GM23338 (cell line): Measurements from ENCODE around the gene PPP2R2B. TPM values are rescaled to one million over a fixed set of nuclear protein-coding genes. Genes with fewer than 3 reads are reported as not detected.

Experiments
- ATAC-seq: fragments of 200-7000 bp; cut with Tn5 transposase; 3 replicates; pipeline ENCODE4 v1.9.1; 2020
- DNase-seq: peaks from one replicate; pipeline ENCODE4 v3.0.0-alpha.2; 2015; ENCODE audit warnings: low spot score
- H2AFZ ChIP-seq: fragments of 200-600 bp; sonication (generic); 2 replicates; pipeline ENCODE4 v1.8.0; 2016; ENCODE audit warnings: antibody characterized with exemption, mild to moderate bottlenecking, moderate library complexity
- H3F3A ChIP-seq: fragments of 200-600 bp; sonication (generic); replicated peaks from 2 replicates; pipeline ENCODE4 v1.8.0; 2017; ENCODE audit warnings: antibody characterized with exemption, mixed run types, low read depth
- H3K27ac ChIP-seq: fragments of 200-600 bp; sonication (generic); 2 replicates; pipeline ENCODE4 v1.6.1; 2016; ENCODE audit warnings: low read depth
- H3K27me3 ChIP-seq: fragments of 200-600 bp; sonication (generic); 2 replicates; pipeline ENCODE4 v1.8.0; 2016; ENCODE audit warnings: mild to moderate bottlenecking, mixed run types, moderate library complexity; ENCODE audit not compliant: insufficient read depth
- H3K36me3 ChIP-seq: fragments of 200-600 bp; sonication (generic); 2 replicates; pipeline ENCODE4 v1.8.0; 2016; ENCODE audit warnings: mild to moderate bottlenecking; ENCODE audit not compliant: insufficient read depth
- H3K4me1 ChIP-seq: fragments of 200-600 bp; sonication (generic); 2 replicates; pipeline ENCODE4 v1.8.0; 2016; ENCODE audit warnings: mild to moderate bottlenecking, moderate library complexity; ENCODE audit not compliant: insufficient read depth
- H3K4me2 ChIP-seq: fragments of 200-600 bp; sonication (generic); 2 replicates; pipeline ENCODE4 v1.7.1; 2017; ENCODE audit warnings: mixed run types
- H3K4me3 ChIP-seq: fragments of 200-600 bp; sonication (generic); 2 replicates; pipeline ENCODE4 v1.6.1; 2016; ENCODE audit warnings: mixed run types
- H3K79me2 ChIP-seq: fragments of 200-600 bp; sonication (generic); replicated peaks from 2 replicates; pipeline ENCODE4 v1.8.0; 2017; ENCODE audit warnings: mild to moderate bottlenecking; ENCODE audit not compliant: insufficient read depth
- H3K9me2 ChIP-seq: fragments of 200-600 bp; sonication (generic); 2 replicates; pipeline ENCODE4 v1.8.0; 2017; ENCODE audit not compliant: insufficient read depth
- H4K20me1 ChIP-seq: fragments of 200-600 bp; sonication (generic); replicated peaks from 2 replicates; pipeline ENCODE4 v1.8.0; 2017; ENCODE audit warnings: mild to moderate bottlenecking; ENCODE audit not compliant: insufficient read depth
- H3K27ac Mint-ChIP-seq: 2 replicates; pipeline ENCODE4 v1.8.0; 2020; ENCODE audit warnings: inconsistent platforms, mild to moderate bottlenecking, moderate library complexity, mixed read lengths
- H3K27me3 Mint-ChIP-seq: 3 replicates; pipeline ENCODE4 v1.8.0; 2022; ENCODE audit warnings: low read depth, mild to moderate bottlenecking, moderate library complexity, mixed read lengths, inconsistent platforms; ENCODE audit not compliant: insufficient read depth, poor library complexity
- H3K36me3 Mint-ChIP-seq: 3 replicates; pipeline ENCODE4 v1.8.0; 2021; ENCODE audit warnings: low read depth, mild to moderate bottlenecking, inconsistent platforms, moderate library complexity, mixed read lengths
- H3K4me1 Mint-ChIP-seq: 3 replicates; pipeline ENCODE4 v1.8.0; 2020; ENCODE audit warnings: mild to moderate bottlenecking, inconsistent platforms, mixed read lengths
- H3K4me3 Mint-ChIP-seq: 3 replicates; pipeline ENCODE4 v1.8.0; 2021; ENCODE audit warnings: moderate library complexity, mild to moderate bottlenecking, inconsistent platforms, mixed read lengths
- H3K9me3 Mint-ChIP-seq: 3 replicates; pipeline ENCODE4 v1.8.0; 2020; ENCODE audit warnings: moderate library complexity, mild to moderate bottlenecking, inconsistent platforms, mixed read lengths
- CREB1 ChIP-seq: fragments of 250-450 bp; sonication (Bioruptor Pico); IDR thresholded peaks from 2 replicates; pipeline ENCODE4 v1.5.0; 2020; ENCODE audit warnings: low read depth, mild to moderate bottlenecking, moderate library complexity
- JUNB ChIP-seq: IDR thresholded peaks from one replicate; pipeline ENCODE4 v1.6.1; 2016; ENCODE audit warnings: antibody characterized with exemption; ENCODE audit not compliant: unreplicated experiment
- polyA plus RNA-seq: library from polyadenylated mRNA; unstranded; fragments of >200 nt; fragmentation: Nextera tagmentation; extraction: Ambion mirVana; gene quantifications from 2 replicates; pipeline ENCODE4 v1.2.1, GENCODE V29; 2016
- total RNA-seq: library from RNA; depleted of rRNA; stranded (reverse); fragments of >200 nt; shearing (Covaris generic); gene quantifications from 2 replicates; pipeline ENCODE4 v1.2.3, GENCODE V29; 2014
- TF ChIP-seq, protein P1 (sequence below): IDR thresholded peaks from one replicate; pipeline ENCODE4 v1.6.1; 2018; ENCODE audit warnings: antibody characterized with exemption; ENCODE audit not compliant: unreplicated experiment
- TF ChIP-seq, protein P2 (sequence below), 2 experiments: fragments of 200-600 bp in 1 of 2; sonication (generic) in 1 of 2; conservative IDR thresholded peaks; 2 replicates each; pipeline versions ENCODE4 v1.5.1 to v1.6.1; 2016 to 2017; ENCODE audit warnings: antibody characterized with exemption in 2 of 2, low read depth in 2 of 2, mild to moderate bottlenecking in 2 of 2, moderate library complexity in 1 of 2

The PPP2R2B gene
- total and polyA plus RNA-seq, 2 experiments from 2014 or later: 21.3 to 33.9 TPM

DNA sequence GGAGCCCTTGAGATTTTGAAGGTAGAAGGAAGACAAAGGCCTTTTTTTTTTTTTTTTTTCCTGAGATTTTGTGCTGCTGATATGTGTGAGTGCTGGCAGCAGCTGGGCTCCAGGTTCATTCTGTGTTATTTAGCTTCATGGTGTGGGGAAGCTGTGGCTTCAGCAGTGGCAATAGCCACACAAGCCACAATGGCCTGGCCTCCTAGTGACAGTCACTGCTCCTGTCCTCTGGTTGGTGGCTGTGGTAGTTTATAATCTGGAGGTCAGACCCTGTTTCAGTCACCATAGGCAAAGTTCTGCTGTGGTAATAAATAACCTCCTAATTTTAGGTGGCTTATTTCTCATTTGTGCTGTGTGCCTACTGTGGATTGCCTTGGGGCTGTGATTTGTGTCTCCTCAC lies 334.3 kb downstream of the PPP2R2B start (continued):
- TF ChIP-seq, protein P1, sequence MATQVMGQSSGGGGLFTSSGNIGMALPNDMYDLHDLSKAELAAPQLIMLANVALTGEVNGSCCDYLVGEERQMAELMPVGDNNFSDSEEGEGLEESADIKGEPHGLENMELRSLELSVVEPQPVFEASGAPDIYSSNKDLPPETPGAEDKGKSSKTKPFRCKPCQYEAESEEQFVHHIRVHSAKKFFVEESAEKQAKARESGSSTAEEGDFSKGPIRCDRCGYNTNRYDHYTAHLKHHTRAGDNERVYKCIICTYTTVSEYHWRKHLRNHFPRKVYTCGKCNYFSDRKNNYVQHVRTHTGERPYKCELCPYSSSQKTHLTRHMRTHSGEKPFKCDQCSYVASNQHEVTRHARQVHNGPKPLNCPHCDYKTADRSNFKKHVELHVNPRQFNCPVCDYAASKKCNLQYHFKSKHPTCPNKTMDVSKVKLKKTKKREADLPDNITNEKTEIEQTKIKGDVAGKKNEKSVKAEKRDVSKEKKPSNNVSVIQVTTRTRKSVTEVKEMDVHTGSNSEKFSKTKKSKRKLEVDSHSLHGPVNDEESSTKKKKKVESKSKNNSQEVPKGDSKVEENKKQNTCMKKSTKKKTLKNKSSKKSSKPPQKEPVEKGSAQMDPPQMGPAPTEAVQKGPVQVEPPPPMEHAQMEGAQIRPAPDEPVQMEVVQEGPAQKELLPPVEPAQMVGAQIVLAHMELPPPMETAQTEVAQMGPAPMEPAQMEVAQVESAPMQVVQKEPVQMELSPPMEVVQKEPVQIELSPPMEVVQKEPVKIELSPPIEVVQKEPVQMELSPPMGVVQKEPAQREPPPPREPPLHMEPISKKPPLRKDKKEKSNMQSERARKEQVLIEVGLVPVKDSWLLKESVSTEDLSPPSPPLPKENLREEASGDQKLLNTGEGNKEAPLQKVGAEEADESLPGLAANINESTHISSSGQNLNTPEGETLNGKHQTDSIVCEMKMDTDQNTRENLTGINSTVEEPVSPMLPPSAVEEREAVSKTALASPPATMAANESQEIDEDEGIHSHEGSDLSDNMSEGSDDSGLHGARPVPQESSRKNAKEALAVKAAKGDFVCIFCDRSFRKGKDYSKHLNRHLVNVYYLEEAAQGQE: no peak
- TF ChIP-seq, protein P2, sequence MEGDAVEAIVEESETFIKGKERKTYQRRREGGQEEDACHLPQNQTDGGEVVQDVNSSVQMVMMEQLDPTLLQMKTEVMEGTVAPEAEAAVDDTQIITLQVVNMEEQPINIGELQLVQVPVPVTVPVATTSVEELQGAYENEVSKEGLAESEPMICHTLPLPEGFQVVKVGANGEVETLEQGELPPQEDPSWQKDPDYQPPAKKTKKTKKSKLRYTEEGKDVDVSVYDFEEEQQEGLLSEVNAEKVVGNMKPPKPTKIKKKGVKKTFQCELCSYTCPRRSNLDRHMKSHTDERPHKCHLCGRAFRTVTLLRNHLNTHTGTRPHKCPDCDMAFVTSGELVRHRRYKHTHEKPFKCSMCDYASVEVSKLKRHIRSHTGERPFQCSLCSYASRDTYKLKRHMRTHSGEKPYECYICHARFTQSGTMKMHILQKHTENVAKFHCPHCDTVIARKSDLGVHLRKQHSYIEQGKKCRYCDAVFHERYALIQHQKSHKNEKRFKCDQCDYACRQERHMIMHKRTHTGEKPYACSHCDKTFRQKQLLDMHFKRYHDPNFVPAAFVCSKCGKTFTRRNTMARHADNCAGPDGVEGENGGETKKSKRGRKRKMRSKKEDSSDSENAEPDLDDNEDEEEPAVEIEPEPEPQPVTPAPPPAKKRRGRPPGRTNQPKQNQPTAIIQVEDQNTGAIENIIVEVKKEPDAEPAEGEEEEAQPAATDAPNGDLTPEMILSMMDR (conservative IDR thresholded peaks at IDR 0.05; ENCODE audit: low read depth in 2 of 2): no peak
- TF ChIP-seq CREB1 (CRISPR knock-in tag): no peak
- TF ChIP-seq JUNB: no peak

DNA sequence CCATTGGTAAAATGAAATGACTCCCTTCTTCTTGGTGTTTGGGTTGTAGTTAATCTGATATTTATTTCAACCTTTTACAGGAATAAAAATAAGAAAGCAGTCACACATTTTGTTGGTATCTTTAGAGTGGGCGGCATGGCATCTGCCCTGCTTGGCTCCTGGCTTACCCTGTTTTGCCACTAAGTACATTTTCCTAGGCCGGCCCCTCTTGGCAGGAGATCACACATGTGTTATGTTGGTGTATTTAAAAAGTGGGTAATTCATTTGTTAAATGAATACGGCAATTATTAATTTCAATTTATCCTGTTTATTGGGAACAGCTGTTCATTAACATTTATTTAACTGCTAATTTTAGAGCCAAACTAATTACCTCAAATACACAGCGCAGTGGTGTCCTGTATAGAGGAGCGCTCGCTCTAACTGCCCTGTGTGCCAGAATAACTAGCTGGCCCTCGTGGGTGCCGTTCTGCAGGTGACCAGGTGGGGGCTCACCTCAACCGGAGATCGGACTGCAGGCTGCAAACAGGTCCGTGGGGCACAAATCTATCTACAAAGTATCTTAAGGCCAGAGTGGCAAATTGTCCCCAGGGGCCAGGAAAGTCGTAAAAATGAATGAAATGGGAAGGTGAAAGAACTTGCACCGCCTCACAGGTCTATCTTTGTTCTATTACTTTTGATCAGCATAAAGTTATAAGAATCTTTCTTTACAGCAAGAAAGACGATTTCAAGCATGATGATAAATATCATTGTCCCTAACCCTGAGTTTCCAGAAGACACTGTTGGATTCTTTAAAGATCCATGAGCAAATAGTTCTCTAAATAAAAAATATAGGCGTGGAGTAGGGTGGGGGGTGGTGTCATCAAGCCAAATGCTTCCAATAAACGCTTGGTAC lies 336.4 kb downstream of the PPP2R2B start:
- H3K27ac Mint-ChIP-seq: no peak overlapping the region
- no peaks in the 10 kb centered on the region for H3K27me3 ChIP-seq
- H3K36me3 ChIP-seq: no peaks in the 10 kb centered on the region
- no peaks in the 10 kb centered on the region for H3F3A ChIP-seq
- no peaks in the 10 kb centered on the region for H3K27me3 Mint-ChIP-seq
- no peak overlapping the region for H3K4me3 Mint-ChIP-seq
- no peaks in the 10 kb centered on the region for H4K20me1 ChIP-seq
- H3K4me3 ChIP-seq: no peak overlapping the region
- H3K4me1 Mint-ChIP-seq: peaks cover 3% of the 10 kb centered on the region; the same call in 1 of the 3 replicates
- H3K36me3 Mint-ChIP-seq: no peaks in the 10 kb centered on the region
- H3K79me2 ChIP-seq: no peaks in the 10 kb centered on the region
- TF ChIP-seq, protein P2 (conservative IDR thresholded peaks at IDR 0.05; ENCODE audit: low read depth in 2 of 2): peak; percentile 93 to 96
- no peak for TF ChIP-seq CREB1 (CRISPR knock-in tag)
- no peaks in the 10 kb centered on the region for H3K4me1 ChIP-seq
- H3K4me2 ChIP-seq: no peak overlapping the region
- peak; percentile 87 for DNase-seq
- ATAC-seq: peak; percentile 99
- H3K9me3 Mint-ChIP-seq: no peaks in the 10 kb centered on the region
- no peak overlapping the region for H3K27ac ChIP-seq
- peak overlapping the region; percentile 21; the same call in 1 of the 2 replicates for H2AFZ ChIP-seq
- H3K9me2 ChIP-seq: no peaks in the 10 kb centered on the region
